HCT116 (cell line): Measurements from ENCODE around the gene TRIM26. TPM values are rescaled to one million over a fixed set of nuclear protein-coding genes. Genes with fewer than 3 reads are reported as not detected.

Experiments used
- ATAC-seq: fragments of 200-7000 bp; cut with Tn5 transposase; 2 replicates; pipeline ENCODE4 v1.9.1; 2020; ENCODE audit warnings: mild to moderate bottlenecking, moderate library complexity
- BruUV-seq: library from RNA; stranded (reverse); fragments of 400-500 nt; replicated peaks from 2 replicates; lab custom pipeline; 2021; lab: Mats Ljungman, UMichigan
- CTCF ChIA-PET: fragments of 300-600 bp; sonication (Branson Sonifier 250); formaldehyde crosslinking; loops from one replicate; lab custom pipeline; 2021; ENCODE audit warnings: antibody characterized with exemption; lab: Charles Lee
- POLR2A ChIA-PET: fragments of 300-600, 350-600 bp; sonication (Branson Sonifier 250); formaldehyde crosslinking; loops from one replicate; lab custom pipeline; 2021; ENCODE audit warnings: antibody characterized with exemption; lab: Charles Lee
- RAD21 ChIA-PET, 2 experiments: fragments of 300-600 bp; sonication (Branson Sonifier 250); formaldehyde crosslinking; loops; one replicate each; lab custom pipeline; 2023; ENCODE audit warnings: low total read pairs in 2 of 2; ENCODE audit not compliant: uncharacterized antibody in 2 of 2, unreplicated experiment in 2 of 2, low non-redundant PET in 1 of 2; lab: Charles Lee
- DNase-seq: peaks from one replicate; pipeline ENCODE4 v3.0.0-alpha.2; 2010; ENCODE audit warnings: low read depth, low spot score
- H2AFZ ChIP-seq: fragments of 200-600 bp; shearing (Covaris generic), sonication (generic); 2 replicates; pipeline ENCODE4 v1.6.1; 2017; ENCODE audit warnings: low read depth, mixed run types, mixed read lengths, antibody characterized with exemption, low read length; ENCODE audit not compliant: poor library complexity, severe bottlenecking
- H3K27ac ChIP-seq: 2 replicates; pipeline ENCODE4 v1.5.1; 2012; ENCODE audit warnings: low read depth, low read length
- H3K27me3 ChIP-seq: fragments of 200-600 bp; sonication (generic); 2 replicates; pipeline ENCODE4 v1.6.1; 2016; ENCODE audit warnings: mixed run types, low read length, mixed read lengths; ENCODE audit not compliant: insufficient read depth
- H3K36me3 ChIP-seq, 2 experiments: fragments of 200-500 bp in 1 of 2; fragments of 200-600 bp in 1 of 2; sonication (Bioruptor generic) in 1 of 2; sonication (generic) in 1 of 2; 2 replicates each; pipeline versions ENCODE4 v1.5.1 to v1.6.1; 2014 to 2016; ENCODE audit warnings: low read length in 2 of 2, inconsistent platforms in 1 of 2, mixed read lengths in 1 of 2, mixed run types in 1 of 2; ENCODE audit not compliant: insufficient read depth in 2 of 2, control insufficient read depth in 1 of 2
- H3K4me1 ChIP-seq, 2 experiments: fragments of 200-600 bp in 1 of 2; sonication (generic) in 1 of 2; 2 replicates each; pipeline versions ENCODE4 v1.5.1 to v1.6.1; 2012 to 2017; ENCODE audit warnings: low read length in 2 of 2, inconsistent platforms in 1 of 2, mild to moderate bottlenecking in 1 of 2, mixed read lengths in 1 of 2, mixed run types in 1 of 2, moderate library complexity in 1 of 2; ENCODE audit not compliant: insufficient read depth in 2 of 2, control insufficient read depth in 1 of 2
- H3K4me2 ChIP-seq: fragments of 200-600 bp; sonication (generic); 2 replicates; pipeline ENCODE4 v1.6.1; 2017; ENCODE audit warnings: mixed run types, low read length, mixed read lengths
- H3K4me3 ChIP-seq, 2 experiments: fragments of 200-600 bp in 1 of 2; sonication (generic) in 1 of 2; replicated peaks in 1 of 2; 2 replicates each; pipeline ENCODE4 v1.5.1; 2011 to 2016; ENCODE audit warnings: low read length in 2 of 2, control low read depth in 1 of 2, low read depth in 1 of 2, mild to moderate bottlenecking in 1 of 2, mixed read lengths in 1 of 2, mixed run types in 1 of 2
- H3K79me2 ChIP-seq: fragments of 200-600 bp; sonication (generic); 2 replicates; pipeline ENCODE4 v1.6.1; 2017; ENCODE audit warnings: mild to moderate bottlenecking, mixed run types, low read length, moderate library complexity, mixed read lengths; ENCODE audit not compliant: insufficient read depth
- H3K9ac ChIP-seq: fragments of 200-600 bp; sonication (generic); 2 replicates; pipeline ENCODE4 v1.6.1; 2016; ENCODE audit warnings: low read length, mixed read lengths
- H3K9me2 ChIP-seq: fragments of 200-600 bp; sonication (generic), shearing (Covaris generic); 2 replicates; pipeline ENCODE4 v1.6.1; 2017; ENCODE audit warnings: mixed run types, mild to moderate bottlenecking, moderate library complexity; ENCODE audit not compliant: insufficient read depth
- H3K9me3 ChIP-seq, 2 experiments: fragments of 200-500 bp in 1 of 2; fragments of 200-600 bp in 1 of 2; sonication (Bioruptor generic) in 1 of 2; sonication (generic) in 1 of 2; 2 replicates each; pipeline ENCODE4 v1.6.1; 2014 to 2017; ENCODE audit warnings: low read length in 2 of 2, mixed read lengths in 2 of 2, inconsistent platforms in 1 of 2, low read depth in 1 of 2, mild to moderate bottlenecking in 1 of 2, mixed run types in 1 of 2, moderate library complexity in 1 of 2; ENCODE audit not compliant: control insufficient read depth in 1 of 2, insufficient read depth in 1 of 2
- H4K20me1 ChIP-seq: fragments of 200-600 bp; sonication (generic), shearing (Covaris generic); 2 replicates; pipeline ENCODE4 v1.6.1; 2017; ENCODE audit warnings: mixed run types, mild to moderate bottlenecking, moderate library complexity; ENCODE audit not compliant: insufficient read depth
- CEBPB ChIP-seq: IDR thresholded peaks from 2 replicates; pipeline ENCODE4 v1.6.1; 2012; ENCODE audit warnings: low read depth
- EZH2phosphoT487 ChIP-seq: fragments of 200-600 bp; IDR thresholded peaks from 2 replicates; pipeline ENCODE4 v1.6.1; 2018; ENCODE audit warnings: antibody characterized with exemption, borderline replicate concordance
- ZFX ChIP-seq: fragments of 450-650 bp; IDR thresholded peaks from 2 replicates; pipeline ENCODE4 v1.6.1; 2017
- intact Hi-C: fragments of 100-400 bp; cut with micrococcal nuclease; formaldehyde crosslinking; loops from 2 replicates; pipeline ENCODE4 v1.10.0; 2022
- total RNA-seq: library from RNA; stranded (reverse); gene quantifications from one replicate; pipeline ENCODE4 v1.2.1, GENCODE V29; 2021; ENCODE audit not compliant: unreplicated experiment

Gene TRIM26
- total RNA-seq, 1 experiment from 2014 or later: 32.2 TPM

DNA sequence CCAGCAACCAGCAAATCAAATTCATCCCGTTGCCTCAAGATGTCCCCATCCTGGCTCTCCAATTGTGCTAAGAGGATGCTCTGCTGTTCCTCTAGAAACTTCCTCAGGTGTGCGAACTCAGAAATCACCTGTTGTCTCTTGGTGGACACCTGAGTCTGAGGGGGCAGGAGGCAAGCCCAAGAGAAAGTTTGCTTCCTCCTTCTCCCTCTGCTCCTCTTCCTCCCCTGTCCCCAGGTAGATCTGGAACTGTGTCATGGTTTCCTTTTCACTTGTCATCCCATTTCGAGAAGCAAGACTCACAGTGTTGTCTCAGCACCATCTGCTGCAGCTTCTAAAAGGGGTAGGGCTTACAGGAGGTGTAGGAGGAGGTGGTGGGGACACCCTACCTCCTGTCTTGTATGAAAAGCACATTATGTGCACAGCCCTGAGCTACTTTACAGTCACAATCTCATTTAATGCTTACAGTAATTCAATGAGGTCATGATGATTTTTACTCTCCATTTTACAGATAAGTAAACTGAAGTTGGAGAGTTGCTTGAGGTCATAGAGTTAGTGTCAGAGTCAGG, 54.6 kb downstream of the TRIM26 start:
- no TSS peak for BruUV-seq
- intact Hi-C loops: no loop called here
- no peak for DNase-seq
- no peaks in the 10 kb centered on the region for H4K20me1 ChIP-seq
- ChIA-PET CTCF (no interaction called here), POLR2A (no interaction called here), RAD21 (no interaction called here)
- no peak overlapping the region for H3K27ac ChIP-seq
- no peaks in the 10 kb centered on the region for H3K79me2 ChIP-seq
- H3K9ac ChIP-seq: no peak overlapping the region
- H3K9me3 ChIP-seq: no peaks in the 10 kb centered on the region
- H3K9me2 ChIP-seq: no peaks in the 10 kb centered on the region
- no peak overlapping the region for H3K4me2 ChIP-seq
- no peak for ATAC-seq
- H3K36me3 ChIP-seq: no peaks in the 10 kb centered on the region
- no peak overlapping the region for H3K4me3 ChIP-seq
- no peak for TF ChIP-seq CEBPB
- TF ChIP-seq EZH2phosphoT487: no peak
- TF ChIP-seq, all 23 proteins: peak for 0
- H3K27me3 ChIP-seq: no peaks in the 10 kb centered on the region
- H2AFZ ChIP-seq: no peak overlapping the region
- peaks cover 31 to 45% of the 10 kb centered on the region in 2 experiments for H3K4me1 ChIP-seq

DNA sequence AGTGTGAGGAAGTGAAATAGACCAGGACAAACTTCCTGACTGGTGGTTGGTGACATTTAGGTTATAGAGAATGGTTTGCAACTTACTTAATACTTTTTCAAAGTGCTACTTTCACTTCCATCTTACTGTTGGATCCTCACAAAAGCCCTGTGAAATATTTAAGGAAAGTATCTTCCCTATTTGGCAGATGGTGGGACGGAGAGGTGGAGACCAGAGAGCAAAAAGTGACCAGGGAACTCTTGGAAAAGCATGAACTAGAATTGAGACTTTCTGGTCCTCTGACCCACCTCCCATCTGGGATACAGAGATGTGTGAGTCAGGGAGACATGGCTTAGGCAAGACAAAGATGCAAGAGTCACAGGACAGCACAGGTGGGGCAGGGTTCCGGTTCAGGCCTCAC, 55.2 kb downstream of the TRIM26 start:
- Histone ChIP-seq H3K4me1 (peaks cover 31 to 39% of the 10 kb centered on the region in 2 experiments), H4K20me1 (no peaks in the 10 kb centered on the region), H3K79me2 (no peaks in the 10 kb centered on the region), H3K9me2 (no peaks in the 10 kb centered on the region), H3K9me3 (no peaks in the 10 kb centered on the region), H3K36me3 (no peaks in the 10 kb centered on the region), H3K4me2 (no peak overlapping the region), H3K27ac (no peak overlapping the region), H3K4me3 (no peak overlapping the region), H2AFZ (no peak overlapping the region), H3K9ac (no peak overlapping the region), H3K27me3 (no peaks in the 10 kb centered on the region)
- POLR2A ChIA-PET: no interaction called here
- intact Hi-C loops: no loop called here
- no peak for TF ChIP-seq ZFX
- RAD21 ChIA-PET: no interaction called here
- BruUV-seq: no TSS peak
- ATAC-seq (no peak), DNase-seq (no peak)
- CTCF ChIA-PET: no interaction called here
